K562 (cell line): ENCODE data around the gene WDR93. TPM values are rescaled to one million over a fixed set of nuclear protein-coding genes. Genes with fewer than 3 reads are reported as not detected.

Experiments
- ASH1L ChIP-seq: fragments of 450-650 bp; IDR thresholded peaks from 2 replicates; pipeline ENCODE4 v1.6.1; 2018; ENCODE audit warnings: borderline replicate concordance, mild to moderate bottlenecking, low read depth; ENCODE audit not compliant: partially characterized antibody
- BDP1 ChIP-seq: IDR thresholded peaks from 3 replicates; pipeline ENCODE4 v1.6.1; 2011; ENCODE audit not compliant: insufficient read length, insufficient read depth
- DDX20 ChIP-seq: fragments of 450-650 bp; IDR thresholded peaks from 2 replicates; pipeline ENCODE4 v1.6.1; 2016; ENCODE audit warnings: missing genetic modification characterization, low read depth, mild to moderate bottlenecking, missing compliant biosample characterization, moderate library complexity
- DNMT1 ChIP-seq: fragments of 450-650 bp; IDR thresholded peaks from 2 replicates; pipeline ENCODE4 v1.6.1; 2016; ENCODE audit warnings: antibody characterized with exemption, mild to moderate bottlenecking
- ELF4 ChIP-seq: fragments of 450-650 bp; formaldehyde crosslinking; IDR thresholded peaks from 2 replicates; pipeline ENCODE4 v1.4.0; 2022; ENCODE audit warnings: missing genetic modification characterization
- ETS2 ChIP-seq: IDR thresholded peaks from 2 replicates; pipeline ENCODE4 v1.6.1; 2016; ENCODE audit warnings: borderline replicate concordance, missing genetic modification characterization, mild to moderate bottlenecking, moderate library complexity, missing compliant biosample characterization; ENCODE audit not compliant: poor library complexity, severe bottlenecking
- FOXA1 ChIP-seq: fragments of 450-650 bp; IDR thresholded peaks from 2 replicates; pipeline ENCODE4 v1.6.1; 2016; ENCODE audit warnings: mild to moderate bottlenecking, borderline replicate concordance
- GTF2E2 ChIP-seq: fragments of 200-800 bp; sonication (Bioruptor generic); IDR thresholded peaks from 2 replicates; pipeline ENCODE4 v1.6.1; 2016; ENCODE audit warnings: missing genetic modification characterization, missing compliant biosample characterization
- HINFP ChIP-seq: fragments of 450-650 bp; conservative IDR thresholded peaks from 2 replicates; pipeline ENCODE4 v1.6.1; 2016; ENCODE audit warnings: missing genetic modification characterization, low read depth, mild to moderate bottlenecking, control low read depth, missing compliant biosample characterization
- LEF1 ChIP-seq: fragments of 450-650 bp; IDR thresholded peaks from 2 replicates; pipeline ENCODE4 v1.6.1; 2016; ENCODE audit warnings: mild to moderate bottlenecking
- PHTF2 ChIP-seq: fragments of 250-450 bp; sonication (Bioruptor Pico); IDR thresholded peaks from 2 replicates; pipeline ENCODE4 v1.5.0; 2021; ENCODE audit warnings: mild to moderate bottlenecking
- PRMT5 ChIP-seq: sonication (generic); formaldehyde crosslinking; IDR thresholded peaks from 2 replicates; pipeline ENCODE4 v1.5.0; 2020; ENCODE audit warnings: missing genetic modification reagents
- RB1 ChIP-seq: fragments of 450-650 bp; IDR thresholded peaks from 2 replicates; pipeline ENCODE4 v1.6.1; 2017; ENCODE audit warnings: low read depth, mild to moderate bottlenecking
- RFX7 ChIP-seq: fragments of 250-450 bp; sonication (Bioruptor Pico); IDR thresholded peaks from 2 replicates; pipeline ENCODE4 v1.5.1; 2021; ENCODE audit warnings: mild to moderate bottlenecking
- SIN3B ChIP-seq: fragments of 450-650 bp; IDR thresholded peaks from 2 replicates; pipeline ENCODE4 v1.6.1; 2017; ENCODE audit warnings: low read depth, mild to moderate bottlenecking, moderate library complexity
- SREBF2 ChIP-seq: sonication (generic); formaldehyde crosslinking; IDR thresholded peaks from 2 replicates; pipeline ENCODE4 v1.4.0; 2020; ENCODE audit warnings: mild to moderate bottlenecking, missing genetic modification reagents
- TSC22D4 ChIP-seq: fragments of 450-650 bp; IDR thresholded peaks from 2 replicates; pipeline ENCODE4 v1.6.1; 2016; ENCODE audit warnings: missing genetic modification characterization, missing biosample characterization, control low read depth
- U2AF1 ChIP-seq: fragments of 200-400 bp; formaldehyde crosslinking; optimal IDR thresholded peaks from 2 replicates; pipeline ENCODE3; 2017; ENCODE audit warnings: mild to moderate bottlenecking, low read depth, low read length, moderate library complexity
- ZFX ChIP-seq: sonication (generic); formaldehyde crosslinking; IDR thresholded peaks from 2 replicates; pipeline ENCODE4 v1.8.0; 2022; ENCODE audit warnings: mild to moderate bottlenecking, missing genetic modification reagents, moderate library complexity
- ZNF121 ChIP-seq: sonication (generic); formaldehyde crosslinking; conservative IDR thresholded peaks from 2 replicates; pipeline ENCODE4 v1.8.0; 2022; ENCODE audit warnings: missing genetic modification reagents
- ZNF280B ChIP-seq: fragments of 250-450 bp; sonication (Bioruptor Pico); IDR thresholded peaks from 2 replicates; pipeline ENCODE4 v1.5.1; 2021; ENCODE audit warnings: mild to moderate bottlenecking
- ZNF445 ChIP-seq: fragments of 250-450 bp; sonication (Bioruptor Pico); IDR thresholded peaks from 2 replicates; pipeline ENCODE4 v1.4.0; 2020; ENCODE audit warnings: low read depth, mild to moderate bottlenecking, moderate library complexity
- ZNF644 ChIP-seq: fragments of 200-800 bp; sonication (Bioruptor generic); IDR thresholded peaks from 2 replicates; pipeline ENCODE4 v1.6.1; 2016; ENCODE audit warnings: low read depth, missing genetic modification characterization, missing compliant biosample characterization
- polyA plus RNA-seq, 8 experiments: library from polyadenylated mRNA; depleted of rRNA in 4 of 8; stranded (reverse) in 5 of 8; unstranded in 3 of 8; fragments of >200 nt; fragmentation: Nextera tagmentation in 2 of 8; fragmentation: Illumina TruSeq in 1 of 8; extraction: Ambion mirVana in 2 of 8; extraction: Trizol in 1 of 8; gene quantifications; 2 replicates each; pipeline versions ENCODE4 v1.2.1 to v1.2.3, GENCODE V29; 2011 to 2014; ENCODE audit warnings: inconsistent platforms in 1 of 8, missing spikeins in 1 of 8
- total RNA-seq, 7 experiments: library from RNA; depleted of rRNA in 6 of 7; stranded (reverse); fragments of >200 nt in 6 of 7; fragmentation: Illumina TruSeq in 2 of 7; extraction: Trizol in 2 of 7; gene quantifications; 2 replicates each; pipeline versions ENCODE4 v1.2.1 to v1.2.3, GENCODE V29; 2011 to 2021; ENCODE audit warnings: low replicate concordance in 1 of 7

Gene WDR93
- total and polyA plus RNA-seq, 9 of the 15 experiments (the other 6 are each of a cell fraction or from before 2014, with no cell fraction given) = not detected

GRCh38 chr15:89781891-89782618 lies 91.4 kb downstream of the WDR93 start (continued):
- TF ChIP-seq U2AF1 = no peak
- TF ChIP-seq ELF4 (CRISPR knock-in tag) = peak; percentile 98
- no peak for TF ChIP-seq ZNF280B (CRISPR knock-in tag)
- no peak for TF ChIP-seq DNMT1
- peak; percentile 81; the same call in 1 of the 2 replicates for TF ChIP-seq GTF2E2
- peak; percentile 46; the same call in 1 of the 2 replicates for TF ChIP-seq LEF1
- TF ChIP-seq RFX7 = peak; percentile 96
- TF ChIP-seq HINFP = peak; percentile 94
- no peak for TF ChIP-seq PRMT5 (CRISPR knock-in tag)
- no peak for TF ChIP-seq BDP1
- TF ChIP-seq DDX20 (tag) = peak; percentile 96
- TF ChIP-seq ASH1L = no peak
- peak; percentile 78 for TF ChIP-seq ETS2 (tag)
- TF ChIP-seq PHTF2 (CRISPR knock-in tag) = peak; percentile 93
- no peak for TF ChIP-seq FOXA1
- no peak for TF ChIP-seq ZNF121
- peak; percentile 96 for TF ChIP-seq ZNF445
- no peak for TF ChIP-seq TSC22D4 (tag)
- no peak for TF ChIP-seq RB1
- no peak for TF ChIP-seq SIN3B
- peak; percentile 97 for TF ChIP-seq ZNF644 (tag)
- TF ChIP-seq ZFX (CRISPR knock-in tag) = no peak
- TF ChIP-seq SREBF2 = no peak
